HEK293 (cell line): Measurements from ENCODE around the gene GLT1D1.

ENCODE experiments used
- CTCF ChIA-PET: fragments of 350-600 bp; formaldehyde crosslinking; extraction: SDS; loops from one replicate; lab custom pipeline; 2021; ENCODE audit warnings: antibody characterized with exemption; lab: Yijun Ruan, JAX
- POLR2A ChIA-PET: fragments of 300-600 bp; formaldehyde crosslinking; extraction: SDS; loops from one replicate; lab custom pipeline; 2020; ENCODE audit warnings: antibody characterized with exemption, inconsistent platforms; lab: Yijun Ruan, JAX
- H3K27ac ChIP-seq: fragments of 200-500 bp; sonication (Bioruptor generic); 2 replicates; pipeline ENCODE4 v1.5.1; 2014; ENCODE audit warnings: low read depth, low read length, control low read depth, inconsistent platforms; ENCODE audit errors: extremely low read depth
- H3K36me3 ChIP-seq, 2 experiments: fragments of 200-500 bp in 1 of 2; sonication (Bioruptor generic) in 1 of 2; 1 replicate in 1 of 2; 2 replicates in 1 of 2; pipeline ENCODE4 v1.5.1; 2014 to 2017; ENCODE audit warnings: inconsistent platforms in 2 of 2, low read length in 2 of 2; ENCODE audit not compliant: control insufficient read depth in 2 of 2, insufficient read depth in 1 of 2
- H3K4me1 ChIP-seq: fragments of 200-500 bp; sonication (Bioruptor generic); 2 replicates; pipeline ENCODE4 v1.5.1; 2014; ENCODE audit warnings: mild to moderate bottlenecking, low read length, inconsistent platforms; ENCODE audit not compliant: control insufficient read depth, insufficient read depth
- H3K4me3 ChIP-seq: 2 replicates; pipeline ENCODE4 v1.5.1; 2011; ENCODE audit warnings: low read depth, mild to moderate bottlenecking, control low read depth, low read length, moderate library complexity
- H3K9me3 ChIP-seq: fragments of 200-500 bp; sonication (Bioruptor generic); 2 replicates; pipeline ENCODE4 v1.5.1; 2014; ENCODE audit warnings: low read depth, low read length, inconsistent platforms; ENCODE audit not compliant: control insufficient read depth, insufficient read depth
- BCL11A ChIP-seq: fragments of 450-650 bp; formaldehyde crosslinking; IDR thresholded peaks from 2 replicates; pipeline ENCODE4 v1.5.1; 2016; ENCODE audit warnings: low read depth, missing biosample characterization, missing genetic modification characterization
- IKZF3 ChIP-seq: fragments of 450-650 bp; IDR thresholded peaks from 2 replicates; pipeline ENCODE4 v1.5.0; 2018; ENCODE audit warnings: missing biosample characterization, mild to moderate bottlenecking, missing genetic modification characterization, moderate library complexity
- MEIS1 ChIP-seq: sonication (generic); formaldehyde crosslinking; IDR thresholded peaks from 2 replicates; pipeline ENCODE4 v1.8.1; 2022; ENCODE audit warnings: missing genetic modification reagents, mild to moderate bottlenecking, borderline replicate concordance
- PRDM2 ChIP-seq: fragments of 450-650 bp; formaldehyde crosslinking; IDR thresholded peaks from 2 replicates; pipeline ENCODE4 v1.5.1; 2016; ENCODE audit warnings: missing biosample characterization, missing genetic modification characterization, borderline replicate concordance
- PRDM6 ChIP-seq: fragments of 450-650 bp; formaldehyde crosslinking; IDR thresholded peaks from 2 replicates; pipeline ENCODE4 v1.5.1; 2017; ENCODE audit warnings: missing biosample characterization, missing genetic modification characterization
- RBAK ChIP-seq: fragments of 450-650 bp; formaldehyde crosslinking; IDR thresholded peaks from 2 replicates; pipeline ENCODE4 v1.5.1; 2016; ENCODE audit warnings: missing biosample characterization, missing genetic modification characterization
- REPIN1 ChIP-seq: fragments of 450-650 bp; formaldehyde crosslinking; IDR thresholded peaks from 2 replicates; pipeline ENCODE4 v1.5.1; 2017; ENCODE audit warnings: missing biosample characterization, missing genetic modification characterization, low read depth
- SCRT2 ChIP-seq: fragments of 450-650 bp; formaldehyde crosslinking; IDR thresholded peaks from 2 replicates; pipeline ENCODE4 v1.5.1; 2016; ENCODE audit warnings: missing biosample characterization, missing genetic modification characterization
- SETDB1 ChIP-seq: IDR thresholded peaks from one replicate; pipeline ENCODE4 v1.6.1; 2017; ENCODE audit warnings: mild to moderate bottlenecking, low read length, moderate library complexity, mixed read lengths; ENCODE audit not compliant: insufficient read length
- WT1 ChIP-seq: fragments of 450-650 bp; formaldehyde crosslinking; IDR thresholded peaks from 2 replicates; pipeline ENCODE4 v1.5.1; 2016; ENCODE audit warnings: missing biosample characterization, missing genetic modification characterization
- ZBTB17 ChIP-seq: fragments of 450-650 bp; formaldehyde crosslinking; IDR thresholded peaks from 2 replicates; pipeline ENCODE4 v1.5.1; 2016; ENCODE audit warnings: missing biosample characterization, missing genetic modification characterization
- ZFHX2 ChIP-seq: fragments of 450-650 bp; formaldehyde crosslinking; conservative IDR thresholded peaks from 2 replicates; pipeline ENCODE4 v1.5.1; 2016; ENCODE audit warnings: missing biosample characterization, missing genetic modification characterization
- ZNF19 ChIP-seq: fragments of 450-650 bp; formaldehyde crosslinking; IDR thresholded peaks from 2 replicates; pipeline ENCODE4; 2016; ENCODE audit warnings: missing biosample characterization, missing genetic modification characterization, low read depth
- ZNF280C ChIP-seq: fragments of 450-650 bp; formaldehyde crosslinking; IDR thresholded peaks from 2 replicates; pipeline ENCODE4 v1.5.1; 2016; ENCODE audit warnings: missing biosample characterization, missing genetic modification characterization
- ZNF280D ChIP-seq: fragments of 450-650 bp; formaldehyde crosslinking; IDR thresholded peaks from 2 replicates; pipeline ENCODE4 v1.5.1; 2016; ENCODE audit warnings: missing biosample characterization, missing genetic modification characterization
- ZNF37A ChIP-seq: fragments of 450-650 bp; IDR thresholded peaks from 2 replicates; pipeline ENCODE4 v1.5.1; 2018; ENCODE audit warnings: missing biosample characterization, missing genetic modification characterization
- ZNF571 ChIP-seq: fragments of 450-650 bp; formaldehyde crosslinking; IDR thresholded peaks from 2 replicates; pipeline ENCODE4 v1.5.0; 2017; ENCODE audit warnings: missing biosample characterization, missing genetic modification characterization
- ZNF596 ChIP-seq: fragments of 450-650 bp; IDR thresholded peaks from 2 replicates; pipeline ENCODE4 v1.5.0; 2018; ENCODE audit warnings: missing biosample characterization, mild to moderate bottlenecking, missing genetic modification characterization, moderate library complexity
- ZNF621 ChIP-seq: fragments of 450-650 bp; formaldehyde crosslinking; IDR thresholded peaks from 2 replicates; pipeline ENCODE4 v1.5.1; 2017; ENCODE audit warnings: missing biosample characterization, missing genetic modification characterization
- ZNF626 ChIP-seq: fragments of 450-650 bp; sonication (Bioruptor Pico); formaldehyde crosslinking; IDR thresholded peaks from 2 replicates; pipeline ENCODE4 v1.5.1; 2018; ENCODE audit warnings: missing biosample characterization, missing genetic modification characterization, inconsistent platforms
- ZNF830 ChIP-seq: fragments of 450-650 bp; IDR thresholded peaks from 2 replicates; pipeline ENCODE4 v1.5.0; 2018; ENCODE audit warnings: missing biosample characterization, missing genetic modification characterization, low read depth, mild to moderate bottlenecking, moderate library complexity

The GLT1D1 gene

GRCh38 chr12:128827724-128828123 lies 25.6 kb upstream of the GLT1D1 start:
- no peak for TF ChIP-seq IKZF3
- TF ChIP-seq PRDM6 (tag by site-specific recombination), result no peak
- no peak for TF ChIP-seq MEIS1 (CRISPR knock-in tag)
- TF ChIP-seq REPIN1 (tag by site-specific recombination), result no peak
- ChIA-PET POLR2A (interaction anchor here (0.7 kb wide), 1 partner anchor 1137 kb away, joined by 7 read pairs; no protein-coding TSS in a partner anchor), CTCF (no interaction called here)
- no peak overlapping the region for H3K4me3 ChIP-seq
- no peaks in the 10 kb centered on the region for H3K4me1 ChIP-seq
- H3K27ac ChIP-seq, result no peak overlapping the region
- no peaks in the 10 kb centered on the region for H3K9me3 ChIP-seq
- H3K36me3 ChIP-seq, result peaks cover 0 to 5% of the 10 kb centered on the region in 2 experiments; a peak in 2 of 3 replicates

- Histone ChIP-seq H3K36me3 (peaks cover 0 to 5% of the 10 kb centered on the region in 2 experiments; a peak in 1 of 3 replicates), H3K4me1 (no peaks in the 10 kb centered on the region), H3K4me3 (no peak overlapping the region), H3K9me3 (no peaks in the 10 kb centered on the region), H3K27ac (no peak overlapping the region)
- ChIA-PET POLR2A (no interaction called here), CTCF (no interaction called here)
- TF ChIP-seq ZNF830 (tag by site-specific recombination) (no peak), WT1 (tag by site-specific recombination) (no peak), SETDB1 (no peak), RBAK (tag by site-specific recombination) (no peak), ZNF280C (tag by site-specific recombination) (no peak), ZNF626 (tag by site-specific recombination) (no peak), ZNF571 (no peak), BCL11A (tag by site-specific recombination) (no peak), ZNF19 (no peak), ZNF280D (tag by site-specific recombination) (no peak), ZBTB17 (no peak), ZNF621 (tag by site-specific recombination) (no peak), ZNF596 (no peak), SCRT2 (tag by site-specific recombination) (no peak), PRDM2 (tag by site-specific recombination) (no peak), ZFHX2 (tag by site-specific recombination) (no peak), ZNF37A (tag by site-specific recombination) (no peak)
These were observed 23.3 kb upstream of the GLT1D1 start for GRCh38 chr12:128829861-128830504.
